T47D (cell line): Measurements from ENCODE around the gene ITPR2.
"Not testable (repeated sequence)": the region's sequence is repeated elsewhere in the genome, so short reads cannot be mapped to it uniquely, and the experiment has no call there.

Source experiments
- DNase-seq, 2 experiments: peaks; one replicate each; pipeline versions ENCODE4 v3.0.0 to v3.0.0-alpha.2; 2011 to 2012; ENCODE audit warnings: low read depth in 1 of 2, low spot score in 1 of 2
- JUND ChIP-seq: IDR thresholded peaks from 2 replicates; pipeline ENCODE4 v1.6.1; 2012; ENCODE audit warnings: low read depth
- in situ Hi-C: cut with HindIII; loops from 2 replicates; pipeline ENCODE4 v1.10.0; 2016; ENCODE audit warnings: low sequenced_read_pairs, low pct_unique_long_range_greater_than_20kb

ITPR2 gene

DNA sequence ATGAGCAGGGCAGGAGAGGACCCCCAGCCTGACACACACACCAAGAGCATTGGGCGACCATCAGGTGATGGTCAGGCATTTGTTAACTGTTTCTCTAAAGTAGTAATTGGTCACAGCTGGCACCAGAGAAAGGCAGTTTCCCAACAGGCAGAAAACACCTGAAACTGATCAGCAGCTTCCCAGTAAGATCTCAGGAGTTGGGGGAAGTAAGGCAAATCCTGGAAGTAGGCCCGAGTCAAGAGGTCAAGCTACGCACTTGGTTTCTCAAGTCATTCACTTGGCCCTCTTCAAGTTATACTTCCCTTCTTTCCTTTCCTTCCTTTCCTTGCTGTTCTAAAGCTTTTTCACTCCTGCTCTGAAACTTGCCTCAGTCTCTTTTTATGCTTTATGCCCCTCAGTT, 501.9 kb downstream of the ITPR2 start:
- no peak for TF ChIP-seq JUND
- in situ Hi-C loops, result no loop called here
- DNase-seq, result no peak

DNA sequence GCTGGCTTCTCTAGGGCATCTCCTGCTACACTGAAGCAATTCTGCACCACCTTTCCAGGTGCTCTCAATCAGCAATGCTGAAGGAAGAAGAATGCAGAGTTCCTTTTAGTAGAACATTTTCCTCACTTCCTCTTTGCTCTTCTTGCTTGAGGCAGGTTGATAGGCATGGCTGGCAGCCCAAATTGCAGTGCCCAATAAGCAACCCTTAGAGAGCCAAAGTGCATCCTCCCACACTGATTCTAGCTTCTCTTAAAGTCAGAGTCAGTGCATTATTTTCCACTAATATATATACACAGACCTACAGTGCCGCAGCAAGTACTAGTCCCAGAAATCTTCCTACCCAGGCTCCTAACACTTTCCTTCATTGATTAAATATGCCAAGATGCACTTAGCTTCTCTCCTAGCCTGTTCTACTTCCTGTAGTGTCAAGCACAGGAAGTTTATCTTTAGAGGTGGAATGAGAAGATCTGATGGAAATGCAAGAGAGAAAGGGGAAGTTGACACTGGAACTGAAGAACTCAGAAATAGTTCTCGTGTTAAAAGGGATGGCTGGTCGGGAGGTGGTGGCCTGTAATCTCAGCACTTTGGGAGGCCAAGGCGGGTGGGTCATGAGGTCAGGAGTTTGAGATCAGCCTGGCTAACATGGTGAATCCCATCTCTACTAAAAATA, 504.9 kb downstream of the ITPR2 start:
- no peak for TF ChIP-seq JUND
- no peak for DNase-seq
- in situ Hi-C loops, result no loop called here

DNA sequence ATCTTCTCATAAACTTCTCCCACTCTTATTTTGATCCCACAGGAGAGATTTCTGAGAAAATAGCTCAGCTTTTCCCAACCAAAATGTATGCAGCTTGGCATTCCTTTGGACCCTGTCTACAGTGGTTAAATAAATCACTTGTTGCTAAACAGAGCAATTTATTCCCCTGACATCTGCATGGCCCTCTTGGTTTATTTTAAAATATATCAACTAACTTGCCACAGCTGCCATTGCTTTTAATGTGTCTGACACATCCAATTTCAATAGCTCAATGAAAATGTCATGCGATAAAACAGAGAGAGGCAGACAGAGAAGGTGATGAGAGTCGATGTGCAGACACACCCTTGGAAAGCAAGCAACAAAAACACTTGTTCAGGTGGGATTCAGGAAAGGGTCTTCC, 509.3 kb downstream of the ITPR2 start:
- TF ChIP-seq JUND, result no peak
- in situ Hi-C loops, result no loop called here
- DNase-seq, result no peak

DNA sequence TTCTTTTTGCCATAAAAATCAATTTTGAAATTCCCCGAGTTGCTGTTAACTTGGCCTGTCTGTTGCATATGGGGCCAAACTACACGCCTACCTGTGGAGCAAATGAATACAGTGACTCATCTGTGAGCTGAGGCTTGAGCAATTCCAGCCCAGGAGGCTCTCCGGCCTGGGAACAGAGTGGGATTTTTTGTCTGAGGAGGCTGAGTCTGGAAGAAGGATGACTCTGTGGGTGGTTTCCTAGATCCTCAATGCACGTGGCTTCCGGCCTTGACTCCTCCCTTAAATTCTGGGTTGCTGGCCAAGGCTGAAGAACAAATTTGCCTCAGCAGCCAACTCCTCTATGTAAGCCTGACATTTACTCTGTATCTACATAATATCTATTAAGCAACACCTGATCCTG, 513.5 kb downstream of the ITPR2 start:
- in situ Hi-C loops, result no loop called here
- no peak for TF ChIP-seq JUND

DNA sequence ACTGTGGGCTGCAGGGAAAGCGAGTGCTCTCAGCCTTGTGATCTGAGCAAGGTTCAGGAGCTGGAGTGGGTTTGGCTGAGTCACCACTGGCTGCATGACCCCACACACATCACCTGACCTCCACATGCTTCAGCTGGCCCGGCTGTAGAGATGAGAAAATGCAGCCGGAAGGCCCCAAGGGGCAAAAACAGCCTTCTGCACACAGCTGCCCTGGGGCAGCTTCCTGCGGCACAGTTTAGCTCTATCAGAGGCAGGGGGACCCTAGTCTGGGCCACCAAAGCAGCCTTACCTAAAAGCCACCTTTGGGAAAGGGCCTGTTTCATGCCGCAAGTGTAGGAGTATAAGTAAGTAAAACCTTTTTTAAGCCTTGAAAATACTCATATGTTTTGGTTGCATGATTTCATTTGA, 514.3 kb downstream of the ITPR2 start:
- DNase-seq, result no peak
- in situ Hi-C loops, result no loop called here
- TF ChIP-seq JUND, result no peak

More for the DNA sequence above, 513.5 kb downstream of the ITPR2 start:
- peak in 1 of 2 experiments; percentile 21 for DNase-seq

DNA sequence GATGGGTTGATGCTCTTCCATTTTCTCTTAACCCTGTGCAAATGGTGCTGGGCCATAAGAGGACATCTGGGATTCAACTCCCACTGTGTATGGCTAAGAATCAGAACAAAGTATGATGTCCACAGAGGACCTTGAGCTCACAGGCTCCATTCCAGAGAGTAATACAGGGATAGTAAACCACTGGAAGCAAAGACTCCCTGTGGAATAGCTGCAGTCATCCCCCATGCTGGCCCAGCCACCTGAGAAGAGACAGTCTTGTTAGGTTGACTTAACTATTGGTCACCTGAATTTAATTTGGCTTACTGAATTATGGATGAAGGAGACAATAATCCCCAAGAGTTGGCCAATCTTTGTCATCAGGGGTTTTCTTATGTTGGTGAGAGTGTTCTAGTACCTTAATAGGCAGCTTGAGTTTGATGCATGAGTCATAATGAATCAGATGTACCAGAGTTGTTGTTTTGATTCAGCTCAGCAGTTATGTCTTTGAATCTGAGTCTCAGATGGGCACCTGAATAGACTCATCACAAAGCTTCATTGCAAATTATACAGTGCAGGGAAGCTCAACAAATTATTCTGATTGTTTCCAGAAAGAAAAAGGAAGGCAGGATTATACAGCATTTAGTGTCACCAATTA, 514.9 kb downstream of the ITPR2 start:
- in situ Hi-C loops, result no loop called here
- TF ChIP-seq JUND, result no peak
- no peak for DNase-seq

DNA sequence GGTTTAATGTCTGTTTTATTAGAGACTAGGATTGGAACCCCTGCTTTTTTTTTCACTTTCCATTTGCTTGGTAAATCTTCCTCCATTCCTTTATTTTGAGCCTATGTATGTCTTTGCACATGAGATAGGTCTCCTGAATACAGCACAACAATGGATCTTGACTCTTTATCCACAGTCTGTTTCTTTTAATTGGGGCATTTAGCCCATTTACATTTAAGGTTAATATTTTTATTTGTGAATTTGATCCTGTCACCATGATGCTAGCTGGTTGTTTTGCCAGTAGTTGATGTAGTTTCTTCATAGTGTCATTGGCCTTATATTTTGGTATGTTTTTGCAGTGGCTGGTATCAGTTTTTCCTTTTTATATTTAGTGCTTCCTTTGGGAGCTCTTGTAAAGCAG, 518.9 kb downstream of the ITPR2 start:
- in situ Hi-C loops, DNase-seq: not testable (repeated sequence)

DNA sequence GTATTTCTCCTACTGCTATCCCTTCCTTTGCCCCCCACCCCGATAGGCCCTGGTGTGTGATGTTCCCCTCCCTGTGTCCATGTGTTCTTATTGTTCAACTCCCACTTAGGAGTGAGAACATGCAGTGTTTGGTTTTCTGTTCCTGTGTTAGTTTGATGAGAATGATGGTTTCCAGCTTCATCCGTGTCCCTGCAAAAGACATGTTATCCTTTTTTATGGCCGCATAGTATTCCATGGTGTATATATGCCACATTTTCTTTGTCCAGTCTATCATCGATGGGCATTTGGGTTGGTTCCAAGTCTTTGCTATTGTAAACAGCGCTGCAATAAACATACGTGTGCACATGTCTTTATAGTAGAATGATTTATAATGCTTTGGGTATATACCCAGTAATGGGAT, 522.5 kb downstream of the ITPR2 start:
- DNase-seq, in situ Hi-C loops: not testable (repeated sequence)

DNA sequence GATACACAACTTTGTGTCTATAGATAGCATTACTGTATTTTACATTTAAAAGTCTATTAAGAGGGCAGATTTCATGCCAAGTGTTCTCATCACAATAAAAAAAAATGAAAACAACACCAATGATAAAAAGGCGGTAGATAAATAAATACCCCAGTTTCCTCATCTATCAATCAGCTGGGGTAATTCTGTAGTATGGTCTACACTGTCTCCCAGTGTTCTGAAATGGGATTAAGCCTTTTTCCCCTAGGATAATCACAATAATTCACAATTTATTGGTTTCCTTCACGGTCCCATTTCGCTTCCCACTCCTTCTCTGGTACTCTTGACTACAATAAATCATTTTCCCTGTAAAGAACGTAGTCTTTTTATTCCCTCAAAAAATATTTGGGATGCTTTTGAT, 523.4 kb downstream of the ITPR2 start:
- in situ Hi-C loops, result no loop called here
- no peak for DNase-seq

DNA sequence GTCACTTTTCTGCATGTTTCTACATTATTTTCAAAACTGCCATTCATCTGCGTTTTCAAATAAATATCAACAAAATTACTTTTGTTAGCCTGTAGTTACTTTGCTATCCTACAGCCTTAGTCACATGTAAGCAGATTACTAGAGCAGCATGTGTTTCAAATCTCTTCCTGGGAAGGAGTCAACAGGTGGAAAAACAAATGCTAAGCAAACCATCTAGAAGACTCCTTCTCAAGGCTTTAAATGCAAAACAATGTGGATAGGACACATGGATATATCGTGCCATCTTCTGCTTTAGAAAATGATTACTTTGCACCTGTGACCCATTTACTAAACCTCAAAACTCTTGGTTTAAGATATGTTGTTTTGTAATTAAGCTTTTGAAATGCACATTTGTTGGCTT, 528.7 kb downstream of the ITPR2 start:
- in situ Hi-C loops, result no loop called here
- no peak for DNase-seq
- no peak for TF ChIP-seq JUND

More for the DNA sequence above, 523.4 kb downstream of the ITPR2 start:
- TF ChIP-seq JUND, result no peak

DNA sequence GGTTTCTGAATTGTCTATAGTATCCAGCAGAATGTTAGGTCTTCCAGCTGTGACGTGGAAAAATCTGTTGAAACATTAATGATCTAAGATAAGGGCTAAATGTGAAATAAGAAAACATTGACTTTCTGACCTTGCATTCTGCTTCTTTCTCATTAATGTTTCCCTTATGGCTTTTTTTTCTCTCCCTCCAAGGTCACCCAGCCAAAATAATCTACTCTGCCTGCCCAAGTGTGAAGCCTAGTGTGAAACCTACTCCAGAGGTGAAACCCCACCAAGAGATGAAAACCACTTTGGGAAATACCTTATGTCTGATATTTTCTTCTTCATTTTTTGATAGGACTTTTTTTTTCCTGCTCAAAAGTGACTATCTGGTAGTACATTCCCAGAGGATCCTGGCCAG, 529.6 kb downstream of the ITPR2 start:
- TF ChIP-seq JUND, result no peak
- in situ Hi-C loops, result no loop called here
- DNase-seq, result no peak

DNA sequence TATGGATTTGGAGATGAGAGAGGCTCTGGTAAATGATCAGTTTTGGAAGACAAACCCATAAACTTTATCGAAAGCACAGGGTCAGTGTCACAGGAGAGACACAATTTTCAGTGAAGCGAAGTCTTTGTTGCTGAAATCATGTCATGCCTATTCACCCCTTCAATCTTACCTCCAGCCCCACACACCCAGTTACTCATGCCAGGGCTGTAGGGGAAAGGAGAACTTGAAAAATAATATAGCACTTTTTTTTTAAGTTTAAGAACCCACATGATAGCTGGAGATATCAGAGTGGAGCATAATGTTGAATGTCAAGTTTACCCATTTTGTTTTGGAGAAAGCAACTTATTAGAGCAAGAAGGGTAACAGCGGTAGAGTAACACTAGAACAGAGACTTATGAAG, 530.2 kb downstream of the ITPR2 start:
- no peak for TF ChIP-seq JUND
- in situ Hi-C loops, result no loop called here
- DNase-seq, result no peak

DNA sequence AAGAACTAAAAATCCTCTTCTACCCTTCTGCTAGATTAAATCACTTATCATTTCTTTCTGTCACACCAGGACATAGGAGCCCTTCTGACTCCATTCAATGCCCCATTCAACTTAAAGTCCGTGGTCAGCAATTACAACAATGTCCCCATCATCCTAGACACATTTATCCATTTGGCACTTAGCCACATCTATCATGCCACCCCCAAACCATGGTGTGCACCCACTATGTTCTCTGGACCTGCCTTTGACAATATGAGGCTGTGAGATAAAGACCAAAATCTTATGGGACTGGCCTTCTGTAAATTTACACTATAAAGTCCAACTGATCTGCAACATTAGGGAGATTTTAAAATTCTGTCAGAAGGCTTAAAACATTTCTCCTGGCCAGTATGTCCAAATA, 533.2 kb downstream of the ITPR2 start:
- in situ Hi-C loops, result no loop called here
- DNase-seq, result no peak
- no peak for TF ChIP-seq JUND
